ENCODE results near the gene PREB. TPM values are rescaled to one million over a fixed set of nuclear protein-coding genes. Genes with fewer than 3 reads are reported as not detected.

The PREB gene
- polyA plus RNA-seq, 1 donor: 35.4 TPM

GRCh38 chr2:27096748-27097297 lies 37.6 kb downstream of the PREB start:
- no peak for DNase-seq (ENCODE audit: low read depth)

GRCh38 chr2:27095745-27096651 lies 38.4 kb downstream of the PREB start:
- no peak for DNase-seq (ENCODE audit: low read depth)

- no peak for DNase-seq (ENCODE audit: low read depth)
Observed at GRCh38 chr2:27095427-27095744, 39.0 kb downstream of the PREB start.

- DNase-seq (ENCODE audit: low read depth): no peak
Observed at GRCh38 chr2:27094353-27094984, 40.0 kb downstream of the PREB start.

GRCh38 chr2:27093430-27094352 lies 40.7 kb downstream of the PREB start:
- no peak for DNase-seq (ENCODE audit: low read depth)

GRCh38 chr2:27092696-27093429 lies 41.6 kb downstream of the PREB start:
- no peak for DNase-seq (ENCODE audit: low read depth)

GRCh38 chr2:27091746-27092695 lies 42.4 kb downstream of the PREB start:
- no peak for DNase-seq (ENCODE audit: low read depth)

GRCh38 chr2:27089111-27089954 lies 45.1 kb downstream of the PREB start:
- DNase-seq (ENCODE audit: low read depth): no peak

- DNase-seq (ENCODE audit: low read depth): no peak
Observed at GRCh38 chr2:27088634-27089033, 45.8 kb downstream of the PREB start.

GRCh38 chr2:27087823-27088410 lies 46.5 kb downstream of the PREB start:
- no peak for DNase-seq (ENCODE audit: low read depth)

- no peak for DNase-seq (ENCODE audit: low read depth)
Observed at GRCh38 chr2:27086724-27087593, 47.5 kb downstream of the PREB start, which contains the start of gene KHK. KHK (plus strand) TSS chr2:27086772; CDS start chr2:27087260, 488 bp downstream.

GRCh38 chr2:27086090-27086723 lies 48.2 kb downstream of the PREB start:
- DNase-seq (ENCODE audit: low read depth): peak; percentile 76

- DNase-seq (ENCODE audit: low read depth): no peak
Observed at GRCh38 chr2:27085673-27086089, 48.8 kb downstream of the PREB start.

GRCh38 chr2:27085062-27085672 lies 49.3 kb downstream of the PREB start:
- no peak for DNase-seq (ENCODE audit: low read depth)

GRCh38 chr2:27084297-27085061 lies 50.0 kb downstream of the PREB start:
- no peak for DNase-seq (ENCODE audit: low read depth)
